VCaP (cell line): Measurements from ENCODE around the gene SETSIP.

Experiments
- H3K27ac ChIP-seq: fragments of 450-650 bp; 2 replicates; pipeline ENCODE4 v1.5.1; 2017
- CTCF ChIP-seq: fragments of 450-650 bp; conservative IDR thresholded peaks from 2 replicates; pipeline ENCODE4 v1.5.1; 2017; ENCODE audit warnings: mild to moderate bottlenecking, moderate library complexity

Gene SETSIP

GRCh38 chr1:92051948-92052347 is 23.3 kb downstream of the SETSIP start:
- TF ChIP-seq CTCF: no peak
- H3K27ac ChIP-seq: no peak overlapping the region

- H3K27ac ChIP-seq: no peak overlapping the region
- TF ChIP-seq CTCF: no peak
Measured at GRCh38 chr1:92045766-92046495, 29.3 kb downstream of the SETSIP start.

GRCh38 chr1:92043621-92044020 is 31.6 kb downstream of the SETSIP start:
- TF ChIP-seq CTCF: no peak

GRCh38 chr1:92040971-92041370 is 34.2 kb downstream of the SETSIP start:
- no peak overlapping the region for H3K27ac ChIP-seq
- TF ChIP-seq CTCF: no peak

More at GRCh38 chr1:92043621-92044020, 31.6 kb downstream of the SETSIP start:
- no peak overlapping the region for H3K27ac ChIP-seq

DNA sequence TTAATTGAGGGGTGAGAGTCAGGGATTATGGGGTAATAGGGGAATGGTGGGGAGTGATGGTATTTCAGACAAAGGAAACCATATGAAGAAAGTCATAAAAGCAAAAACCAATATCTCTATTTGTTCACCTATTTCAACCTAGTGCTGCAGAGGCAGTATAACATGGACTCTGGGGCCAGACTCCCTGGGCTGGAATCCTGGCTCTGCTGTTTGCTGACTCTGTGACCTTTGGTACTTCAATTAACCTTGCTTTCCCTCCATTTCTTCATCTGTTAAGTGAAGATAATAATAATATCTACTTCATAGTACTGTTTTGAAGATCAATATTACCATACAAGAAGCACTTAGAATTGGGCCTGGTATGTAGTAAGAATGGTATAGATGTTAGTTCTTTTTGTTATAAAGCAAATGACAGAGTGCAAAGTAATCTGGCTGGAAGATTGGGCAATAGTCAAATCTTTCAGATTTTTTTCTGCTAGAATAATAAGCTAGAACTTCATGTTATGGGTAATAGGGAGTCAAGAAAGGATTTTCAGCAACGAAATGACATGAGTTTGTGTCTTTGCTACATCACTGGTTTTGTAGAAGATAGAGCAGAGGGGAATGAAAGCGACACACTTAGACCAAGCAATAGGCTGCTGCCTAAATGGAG is 36.4 kb downstream of the SETSIP start:
- TF ChIP-seq CTCF: no peak
- no peak overlapping the region for H3K27ac ChIP-seq

GRCh38 chr1:92037400-92037799 is 37.8 kb downstream of the SETSIP start:
- H3K27ac ChIP-seq: no peak overlapping the region
- TF ChIP-seq CTCF: no peak

- no peak for TF ChIP-seq CTCF
- H3K27ac ChIP-seq: no peak overlapping the region
Measured at GRCh38 chr1:92031281-92032110, 43.7 kb downstream of the SETSIP start.
